HG03558 (cell line): ENCODE measurements around the gene SCFD1.
"Not testable (repeated sequence)": the region's sequence is repeated elsewhere in the genome, so short reads cannot be mapped to it uniquely, and the experiment has no call there.

ENCODE experiments used
- ATAC-seq: cut with Tn5 transposase; IDR thresholded peaks from one replicate; pipeline ENCODE4 v1.9.1; 2021; ENCODE audit warnings: moderate number of reproducible peaks; ENCODE audit not compliant: unreplicated experiment; ENCODE audit errors: extremely low read depth

Gene SCFD1

GRCh38 chr14:30657606-30658163 lies 35.6 kb downstream of the SCFD1 start:
- ATAC-seq = no peak

- ATAC-seq = no peak
Measured at GRCh38 chr14:30658645-30659044, 36.5 kb downstream of the SCFD1 start.

GRCh38 chr14:30669594-30669993 lies 47.5 kb downstream of the SCFD1 start:
- no peak for ATAC-seq

GRCh38 chr14:30673071-30673470 lies 51.0 kb downstream of the SCFD1 start:
- no peak for ATAC-seq

- ATAC-seq = no peak
Measured at GRCh38 chr14:30678926-30679431, 56.9 kb downstream of the SCFD1 start.

- ATAC-seq = no peak
Measured at GRCh38 chr14:30680036-30680435, 57.9 kb downstream of the SCFD1 start.

- not testable (repeated sequence) for ATAC-seq
Measured at GRCh38 chr14:30680776-30681175, 58.7 kb downstream of the SCFD1 start.

- ATAC-seq = no peak
Measured at GRCh38 chr14:30681752-30682355, 59.7 kb downstream of the SCFD1 start.

GRCh38 chr14:30690487-30691355 lies 68.6 kb downstream of the SCFD1 start:
- ATAC-seq = not testable (repeated sequence)

- no peak for ATAC-seq
Measured at GRCh38 chr14:30691751-30692398, 69.8 kb downstream of the SCFD1 start.

- ATAC-seq = no peak
Measured at GRCh38 chr14:30692669-30693068, 70.5 kb downstream of the SCFD1 start.

- ATAC-seq = no peak
Measured at GRCh38 chr14:30698463-30698862, 76.3 kb downstream of the SCFD1 start.

GRCh38 chr14:30706704-30707103 lies 84.6 kb downstream of the SCFD1 start:
- no peak for ATAC-seq

- ATAC-seq = no peak
Measured at GRCh38 chr14:30708157-30708556, 86.0 kb downstream of the SCFD1 start.

- ATAC-seq = no peak
Measured at GRCh38 chr14:30709201-30709600, 87.1 kb downstream of the SCFD1 start.

GRCh38 chr14:30710876-30711275 lies 88.8 kb downstream of the SCFD1 start:
- no peak for ATAC-seq

GRCh38 chr14:30719137-30719536 lies 97.0 kb downstream of the SCFD1 start:
- no peak for ATAC-seq

- no peak for ATAC-seq
Measured at GRCh38 chr14:30725763-30726162, 103.6 kb downstream of the SCFD1 start.

- no peak for ATAC-seq
Measured at GRCh38 chr14:30728471-30728870, 106.4 kb downstream of the SCFD1 start.

GRCh38 chr14:30737916-30738315 lies 115.8 kb downstream of the SCFD1 start:
- ATAC-seq = no peak

- ATAC-seq = no peak
Measured at GRCh38 chr14:30738978-30739377, 116.9 kb downstream of the SCFD1 start.
